GDM1 (cell line): Measurements from ENCODE around the gene SUDS3.
"Not testable (repeated sequence)": the region's sequence is repeated elsewhere in the genome, so short reads cannot be mapped to it uniquely, and the experiment has no call there.

Experiments
- DNase-seq: peaks from one replicate; lab custom pipeline; 2025; lab: John Stamatoyannopoulos, UW

Gene SUDS3

GRCh38 chr12:118397708-118398440 lies 21.5 kb downstream of the SUDS3 start:
- no peak for DNase-seq

GRCh38 chr12:118398524-118398923 lies 22.2 kb downstream of the SUDS3 start:
- no peak for DNase-seq

GRCh38 chr12:118398940-118399339 lies 22.6 kb downstream of the SUDS3 start:
- no peak for DNase-seq

GRCh38 chr12:118402251-118402650 lies 25.9 kb downstream of the SUDS3 start:
- no peak for DNase-seq

- no peak for DNase-seq
Observed at GRCh38 chr12:118404876-118405521, 28.6 kb downstream of the SUDS3 start.

- DNase-seq: not testable (repeated sequence)
Observed at GRCh38 chr12:118408241-118408640, 31.9 kb downstream of the SUDS3 start.

- no peak for DNase-seq
Observed at GRCh38 chr12:118409834-118410233, 33.5 kb downstream of the SUDS3 start.

- no peak for DNase-seq
Observed at GRCh38 chr12:118417942-118418341, 41.6 kb downstream of the SUDS3 start.

GRCh38 chr12:118418385-118419057 lies 42.2 kb downstream of the SUDS3 start:
- no peak for DNase-seq

- no peak for DNase-seq
Observed at GRCh38 chr12:118420673-118421072, 44.3 kb downstream of the SUDS3 start.

- no peak for DNase-seq
Observed at GRCh38 chr12:118424884-118425283, 48.5 kb downstream of the SUDS3 start.

- DNase-seq: no peak
Observed at GRCh38 chr12:118425364-118425763, 49.0 kb downstream of the SUDS3 start.

- no peak for DNase-seq
Observed at GRCh38 chr12:118427819-118428218, 51.5 kb downstream of the SUDS3 start.

GRCh38 chr12:118428643-118429042 lies 52.3 kb downstream of the SUDS3 start:
- no peak for DNase-seq

GRCh38 chr12:118429688-118430383 lies 53.5 kb downstream of the SUDS3 start:
- no peak for DNase-seq

GRCh38 chr12:118430516-118430915 lies 54.2 kb downstream of the SUDS3 start:
- no peak for DNase-seq

GRCh38 chr12:118432812-118433545 lies 56.6 kb downstream of the SUDS3 start:
- no peak for DNase-seq

- DNase-seq: no peak
Observed at GRCh38 chr12:118436002-118436730, 59.8 kb downstream of the SUDS3 start.

GRCh38 chr12:118436986-118437385 lies 60.6 kb downstream of the SUDS3 start:
- DNase-seq: no peak

GRCh38 chr12:118439068-118439467 lies 62.7 kb downstream of the SUDS3 start:
- DNase-seq: no peak

GRCh38 chr12:118446247-118446646 lies 69.9 kb downstream of the SUDS3 start:
- no peak for DNase-seq
